PC-3 (cell line): ENCODE measurements around the gene ZYX.

Experiments used
- EZH2 ChIP-seq: fragments of 300-600 bp; sonication (generic); IDR thresholded peaks from one replicate; pipeline ENCODE4 v1.6.1; 2017; ENCODE audit warnings: antibody characterized with exemption, mild to moderate bottlenecking, low read length; ENCODE audit not compliant: unreplicated experiment
- TF ChIP-seq, protein P1 (sequence below): fragments of 300-600 bp; sonication (generic); conservative IDR thresholded peaks from 2 replicates; pipeline ENCODE4 v1.5.1; 2017; ENCODE audit warnings: antibody characterized with exemption, low read depth, mild to moderate bottlenecking, low read length

- TF ChIP-seq, protein P1, sequence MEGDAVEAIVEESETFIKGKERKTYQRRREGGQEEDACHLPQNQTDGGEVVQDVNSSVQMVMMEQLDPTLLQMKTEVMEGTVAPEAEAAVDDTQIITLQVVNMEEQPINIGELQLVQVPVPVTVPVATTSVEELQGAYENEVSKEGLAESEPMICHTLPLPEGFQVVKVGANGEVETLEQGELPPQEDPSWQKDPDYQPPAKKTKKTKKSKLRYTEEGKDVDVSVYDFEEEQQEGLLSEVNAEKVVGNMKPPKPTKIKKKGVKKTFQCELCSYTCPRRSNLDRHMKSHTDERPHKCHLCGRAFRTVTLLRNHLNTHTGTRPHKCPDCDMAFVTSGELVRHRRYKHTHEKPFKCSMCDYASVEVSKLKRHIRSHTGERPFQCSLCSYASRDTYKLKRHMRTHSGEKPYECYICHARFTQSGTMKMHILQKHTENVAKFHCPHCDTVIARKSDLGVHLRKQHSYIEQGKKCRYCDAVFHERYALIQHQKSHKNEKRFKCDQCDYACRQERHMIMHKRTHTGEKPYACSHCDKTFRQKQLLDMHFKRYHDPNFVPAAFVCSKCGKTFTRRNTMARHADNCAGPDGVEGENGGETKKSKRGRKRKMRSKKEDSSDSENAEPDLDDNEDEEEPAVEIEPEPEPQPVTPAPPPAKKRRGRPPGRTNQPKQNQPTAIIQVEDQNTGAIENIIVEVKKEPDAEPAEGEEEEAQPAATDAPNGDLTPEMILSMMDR = no peak
- no peak for TF ChIP-seq EZH2
Observed at GRCh38 chr7:143394068-143394467, 12.9 kb downstream of the ZYX start.
